Adrenal gland (tissue), 5 donors: ENCODE measurements around the gene AFF1.

Experiments used
- CTCF ChIP-seq, 6 experiments: fragments of 450-650 bp in 4 of 6; fragments of 200-600 bp in 2 of 6; sonication (generic) in 1 of 6; IDR thresholded peaks; 1 replicate in 5 of 6; 2 replicates in 1 of 6; pipeline versions ENCODE4 v1.5.1 to v1.8.0; 2016 to 2021; ENCODE audit warnings: antibody characterized with exemption in 6 of 6, mild to moderate bottlenecking in 2 of 6, moderate library complexity in 1 of 6
- POLR2A ChIP-seq, 2 donors: fragments of 450-650 bp; IDR thresholded peaks; one replicate each; pipeline ENCODE4 v1.6.1; 2017; ENCODE audit warnings: antibody characterized with exemption in 2 of 2, mild to moderate bottlenecking in 2 of 2, moderate library complexity in 1 of 2
- donor health status: DM: no; HTN: no; CAD: no.

- TF ChIP-seq CTCF (IDR thresholded peaks at IDR 0.05) (no peak), POLR2A (IDR thresholded peaks at IDR 0.05) (no peak)
These were observed 198.4 kb downstream of the AFF1 start for GRCh38 chr4:87133183-87133582.
